ENCODE results near the gene CCNQ. TPM values are rescaled to one million over a fixed set of nuclear protein-coding genes. Genes with fewer than 3 reads are reported as not detected.

The CCNQ gene
- total RNA-seq, 1 experiment from 2014 or later = 20.3 TPM

DNA sequence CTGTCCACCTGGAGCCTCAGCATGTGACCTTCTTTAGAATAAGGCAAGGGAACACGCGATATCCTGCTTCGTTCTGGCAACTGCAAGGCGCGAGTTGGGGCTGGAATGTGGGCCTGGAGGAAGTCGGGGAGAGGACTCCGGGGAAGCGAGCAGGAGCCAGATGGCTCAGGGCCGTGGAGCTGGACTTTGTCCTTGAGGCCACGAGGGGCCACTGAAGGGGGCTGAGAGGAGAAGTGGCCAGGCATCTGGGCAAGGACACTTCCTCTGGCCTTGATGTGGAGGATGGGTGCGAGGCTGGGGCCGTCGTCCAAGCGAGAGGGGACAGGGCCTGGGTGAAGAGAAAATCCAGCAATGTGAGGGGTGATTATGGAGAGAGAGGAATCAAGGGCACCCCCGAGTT is 35.9 kb upstream of the CCNQ start (continued):
- TF ChIP-seq, protein P1, sequence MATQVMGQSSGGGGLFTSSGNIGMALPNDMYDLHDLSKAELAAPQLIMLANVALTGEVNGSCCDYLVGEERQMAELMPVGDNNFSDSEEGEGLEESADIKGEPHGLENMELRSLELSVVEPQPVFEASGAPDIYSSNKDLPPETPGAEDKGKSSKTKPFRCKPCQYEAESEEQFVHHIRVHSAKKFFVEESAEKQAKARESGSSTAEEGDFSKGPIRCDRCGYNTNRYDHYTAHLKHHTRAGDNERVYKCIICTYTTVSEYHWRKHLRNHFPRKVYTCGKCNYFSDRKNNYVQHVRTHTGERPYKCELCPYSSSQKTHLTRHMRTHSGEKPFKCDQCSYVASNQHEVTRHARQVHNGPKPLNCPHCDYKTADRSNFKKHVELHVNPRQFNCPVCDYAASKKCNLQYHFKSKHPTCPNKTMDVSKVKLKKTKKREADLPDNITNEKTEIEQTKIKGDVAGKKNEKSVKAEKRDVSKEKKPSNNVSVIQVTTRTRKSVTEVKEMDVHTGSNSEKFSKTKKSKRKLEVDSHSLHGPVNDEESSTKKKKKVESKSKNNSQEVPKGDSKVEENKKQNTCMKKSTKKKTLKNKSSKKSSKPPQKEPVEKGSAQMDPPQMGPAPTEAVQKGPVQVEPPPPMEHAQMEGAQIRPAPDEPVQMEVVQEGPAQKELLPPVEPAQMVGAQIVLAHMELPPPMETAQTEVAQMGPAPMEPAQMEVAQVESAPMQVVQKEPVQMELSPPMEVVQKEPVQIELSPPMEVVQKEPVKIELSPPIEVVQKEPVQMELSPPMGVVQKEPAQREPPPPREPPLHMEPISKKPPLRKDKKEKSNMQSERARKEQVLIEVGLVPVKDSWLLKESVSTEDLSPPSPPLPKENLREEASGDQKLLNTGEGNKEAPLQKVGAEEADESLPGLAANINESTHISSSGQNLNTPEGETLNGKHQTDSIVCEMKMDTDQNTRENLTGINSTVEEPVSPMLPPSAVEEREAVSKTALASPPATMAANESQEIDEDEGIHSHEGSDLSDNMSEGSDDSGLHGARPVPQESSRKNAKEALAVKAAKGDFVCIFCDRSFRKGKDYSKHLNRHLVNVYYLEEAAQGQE (IDR thresholded peaks at IDR 0.05; ENCODE audit: low read depth) = no peak
- TF ChIP-seq JUND (IDR thresholded peaks at IDR 0.05) (no peak), FOSL1 (IDR thresholded peaks at IDR 0.05; ENCODE audit: low read depth) (no peak), SRF (IDR thresholded peaks at IDR 0.05; ENCODE audit: low read depth) (no peak)
- TF ChIP-seq, protein P2, sequence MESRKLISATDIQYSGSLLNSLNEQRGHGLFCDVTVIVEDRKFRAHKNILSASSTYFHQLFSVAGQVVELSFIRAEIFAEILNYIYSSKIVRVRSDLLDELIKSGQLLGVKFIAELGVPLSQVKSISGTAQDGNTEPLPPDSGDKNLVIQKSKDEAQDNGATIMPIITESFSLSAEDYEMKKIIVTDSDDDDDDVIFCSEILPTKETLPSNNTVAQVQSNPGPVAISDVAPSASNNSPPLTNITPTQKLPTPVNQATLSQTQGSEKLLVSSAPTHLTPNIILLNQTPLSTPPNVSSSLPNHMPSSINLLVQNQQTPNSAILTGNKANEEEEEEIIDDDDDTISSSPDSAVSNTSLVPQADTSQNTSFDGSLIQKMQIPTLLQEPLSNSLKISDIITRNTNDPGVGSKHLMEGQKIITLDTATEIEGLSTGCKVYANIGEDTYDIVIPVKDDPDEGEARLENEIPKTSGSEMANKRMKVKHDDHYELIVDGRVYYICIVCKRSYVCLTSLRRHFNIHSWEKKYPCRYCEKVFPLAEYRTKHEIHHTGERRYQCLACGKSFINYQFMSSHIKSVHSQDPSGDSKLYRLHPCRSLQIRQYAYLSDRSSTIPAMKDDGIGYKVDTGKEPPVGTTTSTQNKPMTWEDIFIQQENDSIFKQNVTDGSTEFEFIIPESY (IDR thresholded peaks at IDR 0.05; ENCODE audit: extremely low read depth, insufficient replicate concordance, low read length) = no peak
- TF ChIP-seq, protein P3, sequence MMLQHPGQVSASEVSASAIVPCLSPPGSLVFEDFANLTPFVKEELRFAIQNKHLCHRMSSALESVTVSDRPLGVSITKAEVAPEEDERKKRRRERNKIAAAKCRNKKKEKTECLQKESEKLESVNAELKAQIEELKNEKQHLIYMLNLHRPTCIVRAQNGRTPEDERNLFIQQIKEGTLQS (IDR thresholded peaks at IDR 0.05) = no peak

DNA sequence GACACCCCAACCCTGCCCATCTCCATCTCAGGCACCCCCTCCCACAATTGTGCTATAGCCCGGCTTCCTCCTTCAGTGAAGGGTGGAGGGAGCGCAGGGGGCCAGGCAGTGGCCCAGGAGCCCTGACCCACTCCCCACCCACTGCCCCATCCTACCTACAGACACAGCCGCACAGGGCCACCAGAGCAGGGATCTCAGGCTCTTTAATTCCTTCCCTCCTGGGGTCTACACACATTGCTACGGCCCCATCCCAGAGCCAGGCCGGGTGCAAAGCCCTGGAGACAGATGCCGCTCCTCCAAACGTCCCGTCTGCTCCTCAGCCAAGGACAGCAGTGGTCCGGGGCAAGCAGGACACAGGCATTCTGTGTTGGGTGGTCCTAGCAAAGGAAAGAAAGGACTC is 35.3 kb upstream of the CCNQ start:
- Histone ChIP-seq H3K9ac (ENCODE audit: low read length) (no peak overlapping the region), H3K9me3 (ENCODE audit: control insufficient read depth in 1 of 2, insufficient read depth in 1 of 2, low read depth in 1 of 2, low read length in 2 of 2) (no peaks in the 10 kb centered on the region), H3K9me2 (ENCODE audit: insufficient read depth) (no peaks in the 10 kb centered on the region), H3K4me2 (ENCODE audit: low read length) (no peak overlapping the region), H3K27me3 (ENCODE audit: insufficient read depth, low read length) (no peaks in the 10 kb centered on the region), H3K36me3 (ENCODE audit: control insufficient read depth in 1 of 2, insufficient read depth in 2 of 2, low read length in 2 of 2) (no peaks in the 10 kb centered on the region), H3K4me1 (ENCODE audit: control insufficient read depth in 1 of 2, insufficient read depth in 2 of 2, low read length in 2 of 2) (no peaks in the 10 kb centered on the region), H3K79me2 (ENCODE audit: insufficient read depth, low read length) (no peaks in the 10 kb centered on the region), H3K27ac (ENCODE audit: low read depth, low read length) (no peak overlapping the region), H3K4me3 (replicated peaks in 1 of 2; ENCODE audit: low read depth in 1 of 2, low read length in 2 of 2) (no peak overlapping the region), H2AFZ (ENCODE audit: low read depth, low read length, poor library complexity, severe bottlenecking) (no peak overlapping the region), H4K20me1 (ENCODE audit: insufficient read depth) (no peaks in the 10 kb centered on the region)
- intact Hi-C loops (cut with micrococcal nuclease) = no loop called here
- DNase-seq (ENCODE audit: low read depth, low spot score) (no peak), ATAC-seq (no peak)
- CTCF ChIA-PET = no interaction called here
- RAD21 ChIA-PET (ENCODE audit: low non-redundant PET in 1 of 2, low total read pairs in 2 of 2, uncharacterized antibody in 2 of 2, unreplicated experiment in 2 of 2) = no interaction called here
- no TSS peak for BruUV-seq (replicated peaks)
- TF ChIP-seq ZNF274 (IDR thresholded peaks at IDR 0.05; ENCODE audit: low read depth, low read length) = no peak
- TF ChIP-seq JUND (IDR thresholded peaks at IDR 0.05) = no peak
- no peak for TF ChIP-seq EZH2phosphoT487 (IDR thresholded peaks at IDR 0.05; ENCODE audit: borderline replicate concordance)
- TF ChIP-seq SRF (IDR thresholded peaks at IDR 0.05; ENCODE audit: low read depth) = no peak
- POLR2A ChIA-PET = no interaction called here
